GM21360 (cell line): ENCODE measurements around the gene PRICKLE2.
"Not testable (repeated sequence)": the region's sequence is repeated elsewhere in the genome, so short reads cannot be mapped to it uniquely, and the experiment has no call there.

Experiments used
- ATAC-seq: cut with Tn5 transposase; IDR thresholded peaks from one replicate; pipeline ENCODE4 v1.9.1; 2021; ENCODE audit warnings: mild to moderate bottlenecking, moderate library complexity; ENCODE audit not compliant: unreplicated experiment

PRICKLE2 gene

GRCh38 chr3:64107190-64107589 lies 118.1 kb downstream of the PRICKLE2 start:
- no peak for ATAC-seq

- no peak for ATAC-seq
Measured at GRCh38 chr3:64105816-64106215, 119.5 kb downstream of the PRICKLE2 start.

GRCh38 chr3:64104691-64105111 lies 120.6 kb downstream of the PRICKLE2 start:
- ATAC-seq: no peak

- no peak for ATAC-seq
Measured at GRCh38 chr3:64104006-64104405, 121.3 kb downstream of the PRICKLE2 start.

GRCh38 chr3:64103131-64103530 lies 122.1 kb downstream of the PRICKLE2 start:
- ATAC-seq: no peak

- no peak for ATAC-seq
Measured at GRCh38 chr3:64102147-64102546, 123.1 kb downstream of the PRICKLE2 start.

- ATAC-seq: no peak
Measured at GRCh38 chr3:64099316-64099715, 126.0 kb downstream of the PRICKLE2 start.

- no peak for ATAC-seq
Measured at GRCh38 chr3:64098670-64099069, 126.6 kb downstream of the PRICKLE2 start.

- ATAC-seq: no peak
Measured at GRCh38 chr3:64097920-64098319, 127.3 kb downstream of the PRICKLE2 start.

GRCh38 chr3:64095802-64096201 lies 129.5 kb downstream of the PRICKLE2 start:
- ATAC-seq: no peak

- no peak for ATAC-seq
Measured at GRCh38 chr3:64094713-64095079, 130.6 kb downstream of the PRICKLE2 start.

- ATAC-seq: no peak
Measured at GRCh38 chr3:64093825-64094712, 131.2 kb downstream of the PRICKLE2 start.

GRCh38 chr3:64093211-64093610 lies 132.1 kb downstream of the PRICKLE2 start:
- ATAC-seq: no peak

- ATAC-seq: no peak
Measured at GRCh38 chr3:64091501-64091900, 133.8 kb downstream of the PRICKLE2 start.

- not testable (repeated sequence) for ATAC-seq
Measured at GRCh38 chr3:64089386-64089785, 135.9 kb downstream of the PRICKLE2 start.

- no peak for ATAC-seq
Measured at GRCh38 chr3:64088408-64089205, 136.7 kb downstream of the PRICKLE2 start.

GRCh38 chr3:64086479-64087252 lies 138.6 kb downstream of the PRICKLE2 start:
- ATAC-seq: no peak

- no peak for ATAC-seq
Measured at GRCh38 chr3:64084640-64085039, 140.6 kb downstream of the PRICKLE2 start.

- no peak for ATAC-seq
Measured at GRCh38 chr3:64083575-64083974, 141.7 kb downstream of the PRICKLE2 start.

- no peak for ATAC-seq
Measured at GRCh38 chr3:64082961-64083541, 142.2 kb downstream of the PRICKLE2 start.

- ATAC-seq: no peak
Measured at GRCh38 chr3:64082411-64082810, 142.9 kb downstream of the PRICKLE2 start.
